ENCODE results near the gene INSR.
"Not testable (repeated sequence)": the region's sequence is repeated elsewhere in the genome, so short reads cannot be mapped to it uniquely, and the experiment has no call there.

INSR gene

GRCh38 chr19:7293762-7294557, at the start of gene INSR:
Gene INSR, minus strand, starts transcription at chr19:7294414. Its CDS starts 523 bp downstream, at chr19:7293891.
- peak in 1 of 2 donors; percentile 30 for DNase-seq (ENCODE audit: low read depth in 2 of 2)

- DNase-seq (ENCODE audit: low read depth in 2 of 2), result no peak
These were observed 47.9 kb upstream of the INSR start for GRCh38 chr19:7342143-7342542.

GRCh38 chr19:7340959-7341837, 47.0 kb upstream of the INSR start:
- peak; percentile 67 to 82 for DNase-seq (ENCODE audit: low read depth in 2 of 2)

GRCh38 chr19:7337380-7338194, 43.4 kb upstream of the INSR start:
- DNase-seq (ENCODE audit: low read depth in 2 of 2), result no peak

GRCh38 chr19:7336321-7336973, 42.2 kb upstream of the INSR start:
- DNase-seq (ENCODE audit: low read depth in 2 of 2), result no peak

- no peak for DNase-seq (ENCODE audit: low read depth in 2 of 2)
These were observed 39.2 kb upstream of the INSR start for GRCh38 chr19:7333198-7334118.

GRCh38 chr19:7331446-7331845, 37.2 kb upstream of the INSR start:
- DNase-seq (ENCODE audit: low read depth in 2 of 2), result no peak

GRCh38 chr19:7328647-7329046, 34.4 kb upstream of the INSR start:
- DNase-seq (ENCODE audit: low read depth in 2 of 2), result no peak

- DNase-seq (ENCODE audit: low read depth in 2 of 2), result no peak
These were observed 33.6 kb upstream of the INSR start for GRCh38 chr19:7327802-7328201.

GRCh38 chr19:7326105-7326877, 32.1 kb upstream of the INSR start:
- no peak for DNase-seq (ENCODE audit: low read depth in 2 of 2)

- DNase-seq (ENCODE audit: low read depth in 2 of 2), result no peak
These were observed 24.0 kb upstream of the INSR start for GRCh38 chr19:7318176-7318575.

- no peak for DNase-seq (ENCODE audit: low read depth in 2 of 2)
These were observed 18.6 kb upstream of the INSR start for GRCh38 chr19:7312816-7313215.

- DNase-seq (ENCODE audit: low read depth in 2 of 2), result no peak
These were observed 17.7 kb upstream of the INSR start for GRCh38 chr19:7311911-7312310.

GRCh38 chr19:7308327-7308726, 14.1 kb upstream of the INSR start:
- DNase-seq (ENCODE audit: low read depth in 2 of 2), result not testable (repeated sequence)

GRCh38 chr19:7307590-7308218, 13.5 kb upstream of the INSR start:
- no peak for DNase-seq (ENCODE audit: low read depth in 2 of 2)

GRCh38 chr19:7304200-7304599, 10.0 kb upstream of the INSR start:
- DNase-seq (ENCODE audit: low read depth in 2 of 2), result no peak

- DNase-seq (ENCODE audit: low read depth in 2 of 2), result no peak
These were observed 9.3 kb upstream of the INSR start for GRCh38 chr19:7303470-7303869.

GRCh38 chr19:7301525-7301924, 7.3 kb upstream of the INSR start:
- no peak for DNase-seq (ENCODE audit: low read depth in 2 of 2)

GRCh38 chr19:7297742-7298141, 3.5 kb upstream of the INSR start:
- no peak for DNase-seq (ENCODE audit: low read depth in 2 of 2)
